ENCODE results near the gene TMEM131. TPM values are rescaled to one million over a fixed set of nuclear protein-coding genes. Genes with fewer than 3 reads are reported as not detected.

The TMEM131 gene
- total and polyA plus RNA-seq, 2 experiments from 2014 or later = 9.2 to 22.7 TPM

- Histone ChIP-seq H3K9me2 (ENCODE audit: insufficient read depth) (no peaks in the 10 kb centered on the region), H3K36me3 (ENCODE audit: insufficient read depth) (no peaks in the 10 kb centered on the region), H3K4me3 (no peak overlapping the region), H3K27me3 (ENCODE audit: insufficient read depth) (no peaks in the 10 kb centered on the region), H3F3A (replicated peaks; ENCODE audit: low read depth) (no peaks in the 10 kb centered on the region), H3K4me2 (no peak overlapping the region), H3K79me2 (replicated peaks; ENCODE audit: insufficient read depth) (peaks cover 92% of the 10 kb centered on the region), H3K27ac (ENCODE audit: low read depth) (no peak overlapping the region), H4K20me1 (replicated peaks; ENCODE audit: insufficient read depth) (no peaks in the 10 kb centered on the region; the same call in 1 of the 2 replicates), H2AFZ (no peak overlapping the region), H3K4me1 (ENCODE audit: insufficient read depth) (peaks cover 14% of the 10 kb centered on the region)
- no peak for ATAC-seq
- peaks cover 11% of the 10 kb centered on the region; the same call in 2 of the 3 replicates for H3K4me1 Mint-ChIP-seq
- H3K27ac Mint-ChIP-seq = no peak overlapping the region
- TF ChIP-seq REST (IDR thresholded peaks at IDR 0.05; ENCODE audit: unreplicated experiment) (no peak), CREB1 (CRISPR knock-in tag; IDR thresholded peaks at IDR 0.05; ENCODE audit: low read depth) (no peak), STAT1 (IDR thresholded peaks at IDR 0.05; ENCODE audit: unreplicated experiment) (no peak), ZNF462 (CRISPR knock-in tag; IDR thresholded peaks at IDR 0.05) (no peak), JUNB (IDR thresholded peaks at IDR 0.05; ENCODE audit: unreplicated experiment) (no peak), EZH2phosphoT487 (IDR thresholded peaks at IDR 0.05; ENCODE audit: unreplicated experiment) (no peak)
- H3K4me3 Mint-ChIP-seq = no peak overlapping the region
- H3K9me3 Mint-ChIP-seq = peaks cover 9% of the 10 kb centered on the region
- DNase-seq (ENCODE audit: low spot score) = no peak
- H3K27me3 Mint-ChIP-seq (ENCODE audit: insufficient read depth, low read depth, poor library complexity) = no peaks in the 10 kb centered on the region
- peaks cover 5% of the 10 kb centered on the region; the same call in 2 of the 3 replicates for H3K36me3 Mint-ChIP-seq (ENCODE audit: low read depth)
These were observed 9.8 kb downstream of the TMEM131 start for GRCh38 chr2:97985998-97986397.
